Stimulated activated memory B cell treated with anti-CD40 and anti-IgM and Interleukin-4, amounts not matched to agents 10 μg/mL and 1 μg/mL and 100 μg/mL, for 72 hours (primary cell): ENCODE data around the gene CTRB1.
"Not testable (repeated sequence)": the region's sequence is repeated elsewhere in the genome, so short reads cannot be mapped to it uniquely, and the experiment has no call there.

Experiments
- ATAC-seq: fragments of 150-1000 bp; cut with Tn5 transposase; 2 replicates; pipeline ENCODE4 v1.10.0; 2021
- H3K27ac Mint-ChIP-seq: one replicate; pipeline ENCODE4 v1.8.0; 2022; ENCODE audit warnings: mild to moderate bottlenecking, mixed read lengths
- H3K27me3 Mint-ChIP-seq: one replicate; pipeline ENCODE4 v1.8.0; 2022; ENCODE audit warnings: mixed read lengths
- H3K36me3 Mint-ChIP-seq: one replicate; pipeline ENCODE4 v1.8.0; 2022; ENCODE audit warnings: mixed read lengths
- H3K4me1 Mint-ChIP-seq: one replicate; pipeline ENCODE4 v1.8.0; 2022; ENCODE audit warnings: mixed read lengths
- H3K4me3 Mint-ChIP-seq: one replicate; pipeline ENCODE4 v1.8.0; 2022; ENCODE audit warnings: mild to moderate bottlenecking, moderate library complexity, mixed read lengths
- H3K9me3 Mint-ChIP-seq: one replicate; pipeline ENCODE4 v1.8.0; 2022; ENCODE audit warnings: mixed read lengths

CTRB1 gene

GRCh38 chr16:75262104-75262799, 43.5 kb downstream of the CTRB1 start:
- H3K9me3 Mint-ChIP-seq: no peaks in the 10 kb centered on the region
- peaks cover 86% of the 10 kb centered on the region for H3K27me3 Mint-ChIP-seq
- peaks cover 24% of the 10 kb centered on the region for H3K4me1 Mint-ChIP-seq
- ATAC-seq: no peak
- no peak overlapping the region for H3K4me3 Mint-ChIP-seq
- H3K27ac Mint-ChIP-seq: no peak overlapping the region
- H3K36me3 Mint-ChIP-seq: no peaks in the 10 kb centered on the region

DNA sequence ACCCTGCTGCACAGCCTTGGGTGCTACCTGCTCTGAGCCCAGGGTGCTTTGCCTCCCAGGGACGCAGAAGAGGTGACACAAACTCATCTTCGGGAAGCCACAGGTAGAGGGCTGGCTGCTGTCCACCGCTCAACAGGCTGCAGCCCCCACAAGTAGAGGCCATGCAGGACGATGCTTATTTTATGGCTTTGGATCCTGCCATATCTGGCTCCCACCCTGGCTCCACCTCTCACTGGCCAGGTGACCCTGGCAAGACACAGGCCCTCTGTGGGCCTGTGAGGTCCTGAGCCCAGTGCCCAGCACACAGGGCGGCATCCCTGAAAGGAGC, 44.0 kb downstream of the CTRB1 start:
- Mint-ChIP-seq H3K4me3 (no peak overlapping the region), H3K36me3 (no peaks in the 10 kb centered on the region), H3K9me3 (no peaks in the 10 kb centered on the region), H3K27ac (no peak overlapping the region), H3K27me3 (peaks cover 86% of the 10 kb centered on the region), H3K4me1 (peaks cover 24% of the 10 kb centered on the region)
- ATAC-seq: no peak

DNA sequence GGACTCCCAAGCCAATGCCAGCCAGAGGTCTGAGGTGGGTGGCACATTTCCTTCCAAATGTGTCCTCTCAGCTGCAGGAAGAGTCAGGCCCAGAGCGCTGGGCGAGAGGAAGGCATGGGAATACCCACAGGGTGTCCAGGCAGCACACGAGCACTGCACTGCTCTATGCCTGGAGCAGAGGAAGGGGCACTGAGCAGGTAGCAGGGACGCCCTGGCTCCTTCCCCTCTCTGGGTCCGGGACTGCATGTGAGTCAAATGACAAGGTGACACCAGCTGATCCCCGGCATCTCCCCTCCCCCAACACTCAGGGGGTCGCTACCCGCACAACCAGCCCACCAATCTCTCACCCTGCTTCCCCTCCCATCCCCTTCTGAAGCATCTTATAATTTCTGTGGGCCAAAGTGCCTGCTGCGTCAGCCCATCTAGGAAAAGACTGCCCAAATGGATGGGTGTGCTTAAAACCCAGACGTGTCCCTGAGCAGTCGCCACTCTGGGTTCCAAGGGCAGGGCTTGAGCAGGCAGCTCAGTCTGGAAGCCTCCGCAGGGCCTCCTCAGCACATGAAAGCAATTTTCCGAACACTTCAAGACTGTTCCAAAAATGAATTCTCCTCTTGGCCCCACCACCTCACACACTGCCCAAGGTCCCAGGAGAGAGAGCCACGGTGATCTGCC, 44.6 kb downstream of the CTRB1 start:
- no peak for ATAC-seq
- peaks cover 82% of the 10 kb centered on the region for H3K27me3 Mint-ChIP-seq
- no peak overlapping the region for H3K27ac Mint-ChIP-seq
- peaks cover 24% of the 10 kb centered on the region for H3K4me1 Mint-ChIP-seq
- H3K9me3 Mint-ChIP-seq: no peaks in the 10 kb centered on the region
- H3K4me3 Mint-ChIP-seq: no peak overlapping the region
- H3K36me3 Mint-ChIP-seq: no peaks in the 10 kb centered on the region

DNA sequence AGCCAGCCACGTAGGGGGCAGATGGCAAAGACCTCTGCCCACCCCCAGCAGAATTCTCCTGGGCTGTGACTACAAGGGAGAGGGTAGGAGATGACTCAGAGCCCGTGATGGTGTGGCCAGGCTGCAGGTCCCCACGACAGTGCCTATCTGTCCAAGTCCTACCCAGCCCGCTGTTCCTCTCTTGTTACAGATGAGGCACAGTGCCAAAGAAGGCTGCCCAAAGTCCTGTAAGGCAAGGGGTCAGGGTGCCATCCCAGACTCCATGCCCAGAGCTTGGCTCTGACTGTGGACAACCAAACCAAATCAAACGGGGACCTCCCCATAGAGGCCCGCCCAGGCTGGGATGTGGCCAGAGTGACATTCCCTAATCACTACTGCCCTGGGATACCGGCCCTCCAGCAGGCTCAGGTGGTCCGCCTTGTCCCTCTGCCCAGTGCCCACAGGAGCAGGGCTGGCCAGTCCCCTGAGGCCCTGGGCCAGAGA, 45.2 kb downstream of the CTRB1 start:
- H3K4me3 Mint-ChIP-seq: no peak overlapping the region
- H3K27ac Mint-ChIP-seq: no peak overlapping the region
- no peaks in the 10 kb centered on the region for H3K36me3 Mint-ChIP-seq
- H3K27me3 Mint-ChIP-seq: peaks cover 76% of the 10 kb centered on the region
- no peak for ATAC-seq
- peaks cover 24% of the 10 kb centered on the region for H3K4me1 Mint-ChIP-seq
- H3K9me3 Mint-ChIP-seq: no peaks in the 10 kb centered on the region

DNA sequence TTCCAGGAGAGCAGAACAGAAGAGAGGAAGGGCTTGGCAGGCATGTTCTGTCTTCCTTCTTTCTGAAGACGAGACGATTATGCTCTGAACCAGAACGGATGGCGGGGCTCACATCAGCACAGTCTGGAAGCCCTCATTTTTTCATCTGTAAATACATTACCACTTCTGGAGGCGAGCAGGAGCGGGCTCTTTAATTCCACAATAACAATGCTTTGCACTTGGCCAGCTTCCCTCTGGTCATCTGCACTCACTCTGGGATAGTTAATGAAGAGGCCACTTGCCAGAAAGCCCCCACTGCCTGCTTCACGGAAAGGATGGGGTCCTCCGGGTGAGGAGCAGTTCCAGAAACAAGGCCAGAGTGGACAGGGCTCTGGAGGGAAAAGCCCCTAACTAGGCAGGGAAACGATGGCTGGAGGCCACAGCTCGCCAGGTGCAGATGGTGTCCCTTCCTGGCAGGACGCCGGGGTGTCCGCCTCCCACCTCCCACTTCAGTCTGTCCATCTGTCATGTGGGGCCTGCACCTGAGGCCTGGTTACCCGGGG, 45.7 kb downstream of the CTRB1 start:
- H3K27me3 Mint-ChIP-seq: peaks cover 71% of the 10 kb centered on the region
- H3K9me3 Mint-ChIP-seq: no peaks in the 10 kb centered on the region
- H3K4me1 Mint-ChIP-seq: peaks cover 24% of the 10 kb centered on the region
- peak overlapping the region; percentile 65 for H3K4me3 Mint-ChIP-seq
- no peaks in the 10 kb centered on the region for H3K36me3 Mint-ChIP-seq
- no peak for ATAC-seq
- H3K27ac Mint-ChIP-seq: no peak overlapping the region

- H3K27me3 Mint-ChIP-seq: peaks cover 70% of the 10 kb centered on the region
- no peak overlapping the region for H3K27ac Mint-ChIP-seq
- ATAC-seq: peak; percentile 7
- peak overlapping the region; percentile 65 for H3K4me3 Mint-ChIP-seq
- no peaks in the 10 kb centered on the region for H3K9me3 Mint-ChIP-seq
- H3K4me1 Mint-ChIP-seq: peaks cover 24% of the 10 kb centered on the region
- H3K36me3 Mint-ChIP-seq: no peaks in the 10 kb centered on the region
Observed at GRCh38 chr16:75264999-75265910, 46.5 kb downstream of the CTRB1 start.

DNA sequence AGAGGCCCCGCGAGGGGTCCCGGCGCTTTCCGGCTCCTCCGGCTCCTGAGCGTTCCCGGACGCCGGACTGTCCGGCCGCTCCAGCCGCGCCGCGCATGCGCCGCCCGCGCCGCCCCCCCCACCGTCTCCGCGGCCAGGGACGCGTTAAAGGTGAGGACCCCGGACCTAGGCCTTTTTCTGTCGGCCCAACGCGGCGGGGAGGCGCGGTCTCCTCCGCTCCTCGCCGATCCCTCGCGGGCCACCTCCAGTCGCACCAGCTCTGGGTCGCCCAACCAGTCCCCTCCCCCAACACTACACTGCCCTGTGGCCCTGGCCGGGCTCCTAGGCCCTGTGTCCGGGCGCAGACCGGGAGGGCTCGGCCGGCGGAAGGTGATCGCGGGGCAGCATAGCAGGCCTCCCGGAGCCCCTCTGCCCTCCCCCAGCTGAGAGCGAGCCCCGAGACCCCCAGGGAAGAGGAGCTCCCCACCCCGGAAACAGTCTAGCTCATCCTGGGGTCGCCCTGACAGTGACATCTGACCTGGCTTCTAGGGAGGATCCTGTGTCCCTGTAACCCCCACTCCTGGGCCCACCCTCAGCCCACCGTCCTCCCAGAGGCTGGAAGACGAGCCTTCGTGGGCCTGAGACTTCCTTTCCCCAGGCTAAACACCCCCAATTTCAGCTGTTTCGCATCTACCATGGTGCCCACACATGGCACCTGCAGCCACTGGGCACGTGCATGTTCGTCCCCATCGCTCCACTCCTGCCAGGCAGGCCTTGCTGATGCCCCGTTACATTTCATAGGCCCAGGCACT, 47.3 kb downstream of the CTRB1 start:
- peak overlapping the region; percentile 70 for H3K4me3 Mint-ChIP-seq
- H3K9me3 Mint-ChIP-seq: no peaks in the 10 kb centered on the region
- H3K4me1 Mint-ChIP-seq: peaks cover 24% of the 10 kb centered on the region
- ATAC-seq: peak; percentile 31
- H3K27ac Mint-ChIP-seq: no peak overlapping the region
- no peaks in the 10 kb centered on the region for H3K36me3 Mint-ChIP-seq
- H3K27me3 Mint-ChIP-seq: peaks cover 63% of the 10 kb centered on the region

GRCh38 chr16:75266738-75267630, 48.2 kb downstream of the CTRB1 start:
- Mint-ChIP-seq H3K9me3 (no peaks in the 10 kb centered on the region), H3K27me3 (peaks cover 55% of the 10 kb centered on the region), H3K4me3 (peak overlapping the region; percentile 70), H3K36me3 (no peaks in the 10 kb centered on the region), H3K27ac (no peak overlapping the region), H3K4me1 (peaks cover 24% of the 10 kb centered on the region)
- ATAC-seq: no peak

DNA sequence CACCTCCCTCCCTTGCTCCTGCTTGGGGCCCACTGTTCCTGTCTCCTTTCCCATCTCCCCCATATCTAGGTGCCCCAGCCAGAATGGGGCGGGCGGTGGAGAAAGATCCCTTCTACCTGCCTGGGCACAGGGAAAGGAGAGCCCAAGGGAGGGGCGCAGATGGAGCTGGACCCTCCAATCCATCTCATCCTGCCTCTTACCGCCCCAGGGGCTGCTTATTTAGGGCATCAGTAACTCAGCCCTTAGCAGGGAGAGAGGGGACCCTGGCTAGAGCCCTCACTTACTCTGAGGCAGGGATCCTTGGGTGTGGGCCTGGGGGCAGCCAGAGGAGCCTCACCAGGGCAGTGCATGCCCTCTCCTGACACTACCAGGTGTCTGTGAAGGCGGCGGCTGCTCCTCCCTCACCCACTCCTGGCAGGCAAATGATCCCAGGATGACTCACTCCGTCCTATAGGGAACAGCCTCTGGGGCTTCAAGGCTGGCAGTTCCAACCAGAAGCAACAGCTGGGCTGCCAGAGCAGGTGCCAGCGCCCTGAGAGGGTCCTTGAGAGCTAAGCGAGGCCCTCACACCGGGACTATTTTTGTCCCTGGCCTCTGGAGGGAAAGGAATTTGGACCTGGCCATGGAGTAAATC, 49.0 kb downstream of the CTRB1 start:
- no peak overlapping the region for H3K27ac Mint-ChIP-seq
- H3K4me1 Mint-ChIP-seq: peaks cover 24% of the 10 kb centered on the region
- no peaks in the 10 kb centered on the region for H3K36me3 Mint-ChIP-seq
- H3K27me3 Mint-ChIP-seq: peaks cover 52% of the 10 kb centered on the region
- ATAC-seq: no peak
- H3K4me3 Mint-ChIP-seq: no peak overlapping the region
- no peaks in the 10 kb centered on the region for H3K9me3 Mint-ChIP-seq

DNA sequence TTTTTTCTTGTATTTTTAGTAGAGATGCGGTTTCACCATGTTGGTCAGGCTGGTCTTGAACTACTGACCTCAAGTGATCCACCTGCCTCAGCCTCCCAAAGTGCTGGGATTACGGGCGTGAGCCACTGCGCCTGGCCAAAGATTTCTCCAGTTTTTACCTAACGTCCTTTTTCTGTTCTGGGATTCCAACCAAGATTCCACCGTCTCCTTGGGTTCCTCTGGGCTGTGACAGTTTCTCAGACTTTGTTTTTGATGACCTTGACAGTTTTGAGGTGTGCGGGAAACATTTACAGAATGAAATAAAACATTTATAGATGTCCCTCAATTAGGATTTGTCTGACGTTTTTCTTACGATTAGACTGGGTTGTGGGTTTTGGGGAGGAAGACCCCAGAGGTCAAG, 50.6 kb downstream of the CTRB1 start:
- H3K4me1 Mint-ChIP-seq: peaks cover 16% of the 10 kb centered on the region
- not testable (repeated sequence) for H3K36me3 Mint-ChIP-seq, H3K9me3 Mint-ChIP-seq, H3K4me3 Mint-ChIP-seq, H3K27ac Mint-ChIP-seq, ATAC-seq
- H3K27me3 Mint-ChIP-seq: peaks cover 52% of the 10 kb centered on the region

GRCh38 chr16:75271441-75272096, 52.8 kb downstream of the CTRB1 start:
- Mint-ChIP-seq H3K27me3 (peaks cover 44% of the 10 kb centered on the region), H3K4me1 (peaks cover 2% of the 10 kb centered on the region), H3K27ac (no peak overlapping the region), H3K4me3 (no peak overlapping the region), H3K36me3 (no peaks in the 10 kb centered on the region), H3K9me3 (no peaks in the 10 kb centered on the region)
- ATAC-seq: peak; percentile 17

DNA sequence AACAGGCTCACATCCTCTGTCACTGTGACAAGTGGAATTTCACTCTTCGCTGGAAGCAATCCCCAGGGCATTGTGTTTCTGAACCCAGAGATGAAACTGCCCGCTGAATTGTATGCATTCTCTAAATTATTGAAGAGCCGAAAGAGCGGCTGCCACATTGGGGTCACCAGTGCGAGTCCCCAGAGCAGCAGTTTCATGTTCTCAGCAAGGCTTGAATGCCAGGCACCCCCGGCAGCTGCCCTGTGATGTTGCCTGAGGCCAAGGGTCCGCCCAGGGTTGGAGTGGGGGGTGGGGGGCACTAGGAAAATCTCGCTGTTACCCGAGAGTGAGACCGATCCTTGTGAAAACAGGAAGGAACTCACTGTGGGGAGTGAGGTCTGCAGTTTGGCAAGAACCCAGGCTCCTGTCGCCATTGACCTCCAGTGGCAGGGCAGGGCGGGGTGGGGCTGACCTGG, 53.3 kb downstream of the CTRB1 start:
- no peaks in the 10 kb centered on the region for H3K9me3 Mint-ChIP-seq
- no peaks in the 10 kb centered on the region for H3K36me3 Mint-ChIP-seq
- ATAC-seq: peak; percentile 32
- no peak overlapping the region for H3K4me3 Mint-ChIP-seq
- H3K27ac Mint-ChIP-seq: no peak overlapping the region
- no peaks in the 10 kb centered on the region for H3K4me1 Mint-ChIP-seq
- peaks cover 40% of the 10 kb centered on the region for H3K27me3 Mint-ChIP-seq

GRCh38 chr16:75272629-75273028, 53.8 kb downstream of the CTRB1 start:
- H3K36me3 Mint-ChIP-seq, H3K4me1 Mint-ChIP-seq, ATAC-seq, H3K27ac Mint-ChIP-seq, H3K4me3 Mint-ChIP-seq, H3K9me3 Mint-ChIP-seq: not testable (repeated sequence)
- H3K27me3 Mint-ChIP-seq: peaks cover 40% of the 10 kb centered on the region
